Tibial nerve (tissue), 4 donors: ENCODE measurements around the gene SPATS2. TPM values are rescaled to one million over a fixed set of nuclear protein-coding genes. Genes with fewer than 3 reads are reported as not detected.

ENCODE experiments used
- DNase-seq, 2 donors: peaks; one replicate each; pipeline ENCODE4 v3.0.0-alpha.2; 2019; ENCODE audit warnings: low spot score in 2 of 2
- H3K27ac ChIP-seq, 4 donors: fragments of 200-600 bp; sonication (generic) in 3 of 4; one replicate each; pipeline ENCODE4 v1.5.1; 2017 to 2019; ENCODE audit warnings: mild to moderate bottlenecking in 1 of 4
- H3K27me3 ChIP-seq, 2 donors: fragments of 200-600 bp; sonication (generic) in 1 of 2; one replicate each; pipeline versions ENCODE4 v1.5.1 to v1.6.0; 2017 to 2019
- H3K36me3 ChIP-seq, 3 donors: fragments of 200-600 bp; sonication (generic); one replicate each; pipeline ENCODE4 v1.5.1; 2018 to 2019
- H3K4me1 ChIP-seq, 4 donors: fragments of 200-600 bp; sonication (generic) in 3 of 4; one replicate each; pipeline ENCODE4 v1.5.1; 2017 to 2019
- H3K4me3 ChIP-seq, 4 donors: fragments of 200-600 bp; sonication (generic) in 3 of 4; one replicate each; pipeline ENCODE4 v1.5.1; 2017 to 2019; ENCODE audit warnings: mild to moderate bottlenecking in 1 of 4, moderate library complexity in 1 of 4
- H3K9me3 ChIP-seq, 4 donors: fragments of 200-600 bp; sonication (generic) in 3 of 4; one replicate each; pipeline ENCODE4 v1.5.1; 2017 to 2019
- CTCF ChIP-seq, 5 experiments: fragments of 200-600 bp in 3 of 5; fragments of 450-650 bp in 2 of 5; sonication (generic) in 3 of 5; IDR thresholded peaks; one replicate each; pipeline ENCODE4 v1.5.1; 2016 to 2019; ENCODE audit warnings: antibody characterized with exemption in 5 of 5, mild to moderate bottlenecking in 3 of 5, moderate library complexity in 2 of 5
- EP300 ChIP-seq, 2 donors: sonication (generic); formaldehyde crosslinking; IDR thresholded peaks; one replicate each; pipeline ENCODE4 v1.6.1; 2017; ENCODE audit warnings: antibody characterized with exemption in 2 of 2, mild to moderate bottlenecking in 1 of 2
- POLR2A ChIP-seq, 2 donors: fragments of 450-650 bp; IDR thresholded peaks; one replicate each; pipeline ENCODE4 v1.6.1; 2017; ENCODE audit warnings: antibody characterized with exemption in 2 of 2, mild to moderate bottlenecking in 2 of 2, moderate library complexity in 2 of 2
- WGBS, 2 donors: methylation state at CpG; one replicate each; pipeline ENCODE4 v1.1.5; 2018; 5-methylcytosine and 5-hydroxymethylcytosine counted together
- total RNA-seq, 4 donors: library from RNA; depleted of rRNA; stranded (reverse); fragments of >200 nt; gene quantifications; one replicate each; pipeline ENCODE4 v1.1.0, GENCODE V29; 2016

SPATS2 gene
- total RNA-seq, 4 donors from 2014 or later, result 5.9 to 14.7 (median 9.8) TPM

DNA sequence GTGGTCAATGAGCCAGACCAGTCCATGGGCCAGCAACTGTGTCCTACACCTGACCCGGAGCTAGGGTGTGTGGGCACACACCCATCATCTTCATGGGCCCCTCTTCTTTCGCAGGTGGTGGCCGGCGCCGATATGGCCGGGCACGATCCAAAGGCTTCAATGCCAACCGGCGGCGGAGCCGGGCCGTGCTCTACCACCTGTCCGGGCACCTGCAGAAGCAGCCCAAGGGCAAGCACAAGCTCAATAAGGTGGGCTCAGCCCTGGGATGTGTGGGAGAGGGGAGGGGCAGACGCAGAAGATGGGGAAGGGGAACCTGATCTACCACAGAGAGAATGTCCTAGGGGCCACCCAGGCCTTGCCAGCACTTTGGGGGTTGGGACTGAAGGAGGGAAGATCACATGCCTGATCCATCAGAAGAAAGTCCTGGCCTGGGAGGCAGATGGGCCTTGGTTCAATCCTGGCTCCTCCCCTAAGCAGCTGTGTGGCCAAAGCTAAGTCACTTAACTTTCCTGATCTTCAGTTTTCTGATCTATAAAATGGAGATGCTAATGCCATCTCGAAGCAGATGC is 175.4 kb downstream of the SPATS2 start:
- H3K27me3 ChIP-seq, result peaks cover 0 to 78% of the 10 kb centered on the region in 2 donors
- H3K4me3 ChIP-seq, result no peak overlapping the region
- 89 to 92% methylated on average over 12 to 15 of the region's 15 CpGs for WGBS, 2 donors
- TF ChIP-seq POLR2A (IDR thresholded peaks at IDR 0.05) (no peak), CTCF (IDR thresholded peaks at IDR 0.05) (no peak), EP300 (IDR thresholded peaks at IDR 0.05) (no peak)
- no peaks in the 10 kb centered on the region for H3K36me3 ChIP-seq
- peaks cover 0 to 21% (median 10%) of the 10 kb centered on the region in 4 donors for H3K4me1 ChIP-seq
- H3K9me3 ChIP-seq, result no peaks in the 10 kb centered on the region
- no peak overlapping the region for H3K27ac ChIP-seq
- no peak for DNase-seq

GRCh38 chr12:49543221-49543913 is 176.1 kb downstream of the SPATS2 start:
- peaks cover 0 to 16% (median 5%) of the 10 kb centered on the region in 4 donors for H3K4me1 ChIP-seq
- H3K9me3 ChIP-seq, result no peaks in the 10 kb centered on the region
- TF ChIP-seq POLR2A (IDR thresholded peaks at IDR 0.05) (no peak), CTCF (IDR thresholded peaks at IDR 0.05) (no peak), EP300 (IDR thresholded peaks at IDR 0.05) (no peak)
- no peaks in the 10 kb centered on the region for H3K36me3 ChIP-seq
- 45 to 62% methylated on average over 20 of the region's 20 CpGs for WGBS, 2 donors
- no peak overlapping the region for H3K4me3 ChIP-seq
- H3K27ac ChIP-seq, result no peak overlapping the region
- H3K27me3 ChIP-seq, result peaks cover 0 to 78% of the 10 kb centered on the region in 2 donors
- no peak for DNase-seq

DNA sequence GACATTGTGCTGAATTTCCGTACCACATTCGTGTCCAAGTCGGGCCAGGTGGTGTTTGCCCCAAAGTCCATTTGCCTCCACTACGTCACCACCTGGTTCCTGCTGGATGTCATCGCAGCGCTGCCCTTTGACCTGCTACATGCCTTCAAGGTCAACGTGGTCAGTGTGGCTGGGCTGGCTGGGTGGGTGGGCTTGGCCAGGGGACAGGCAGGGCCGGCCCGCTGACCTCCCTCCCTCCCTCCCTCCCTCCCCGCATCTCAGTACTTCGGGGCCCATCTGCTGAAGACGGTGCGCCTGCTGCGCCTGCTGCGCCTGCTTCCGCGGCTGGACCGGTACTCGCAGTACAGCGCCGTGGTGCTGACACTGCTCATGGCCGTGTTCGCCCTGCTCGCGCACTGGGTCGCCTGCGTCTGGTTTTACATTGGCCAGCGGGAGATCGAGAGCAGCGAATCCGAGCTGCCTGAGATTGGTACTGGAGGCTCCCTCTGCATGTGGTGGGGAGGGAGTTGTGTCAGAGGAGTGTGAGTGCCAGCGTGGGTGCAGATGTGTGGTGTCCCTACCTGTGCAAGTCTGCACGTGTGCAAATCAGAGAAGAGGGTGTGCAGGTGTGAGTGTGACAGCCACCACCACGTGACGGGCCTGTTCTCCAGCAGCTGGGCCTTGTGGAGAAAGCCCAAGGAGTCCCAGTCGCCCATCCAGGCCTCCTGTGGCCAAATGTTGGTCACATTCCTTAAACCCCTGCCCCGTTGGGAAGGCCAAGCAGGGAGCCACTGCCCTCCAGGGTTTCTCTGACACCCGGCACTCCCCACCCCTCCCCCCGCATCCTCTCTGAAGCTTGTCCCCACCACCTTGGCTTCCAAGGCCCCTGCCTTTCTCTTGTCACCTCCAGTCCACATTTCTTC is 176.9 kb downstream of the SPATS2 start:
- Histone ChIP-seq H3K4me3 (no peak overlapping the region), H3K36me3 (no peaks in the 10 kb centered on the region), H3K4me1 (peaks cover 0 to 17% (median 8%) of the 10 kb centered on the region in 4 donors), H3K9me3 (no peaks in the 10 kb centered on the region), H3K27me3 (peaks cover 0 to 79% of the 10 kb centered on the region in 2 donors), H3K27ac (no peak overlapping the region)
- WGBS, 2 donors, result 26% methylated on average over 27 to 30 of the region's 39 CpGs
- no peak for TF ChIP-seq EP300 (IDR thresholded peaks at IDR 0.05)
- no peak for TF ChIP-seq POLR2A (IDR thresholded peaks at IDR 0.05)
- TF ChIP-seq CTCF (IDR thresholded peaks at IDR 0.05), result no peak
- DNase-seq, result no peak

GRCh38 chr12:49545815-49546214 is 178.6 kb downstream of the SPATS2 start:
- peaks cover 0 to 14% (median 13%) of the 10 kb centered on the region in 4 donors for H3K4me1 ChIP-seq
- no peak for DNase-seq
- H3K27ac ChIP-seq, result no peak overlapping the region
- H3K4me3 ChIP-seq, result no peak overlapping the region
- no peaks in the 10 kb centered on the region for H3K36me3 ChIP-seq
- peaks cover 0 to 64% of the 10 kb centered on the region in 2 donors for H3K27me3 ChIP-seq
- TF ChIP-seq EP300 (IDR thresholded peaks at IDR 0.05) (no peak), POLR2A (IDR thresholded peaks at IDR 0.05) (no peak), CTCF (IDR thresholded peaks at IDR 0.05) (no peak)
- WGBS, 2 donors, result 84 to 85% methylated on average over 3 to 4 of the region's 4 CpGs
- H3K9me3 ChIP-seq, result no peaks in the 10 kb centered on the region
